HepG2 (cell line): ENCODE measurements around the gene IGF2. TPM values are rescaled to one million over a fixed set of nuclear protein-coding genes. Genes with fewer than 3 reads are reported as not detected.

Experiments
- DPF2 ChIP-seq: sonication (generic); formaldehyde crosslinking; IDR thresholded peaks from 2 replicates; pipeline ENCODE4 v1.4.0; 2020; ENCODE audit warnings: mild to moderate bottlenecking, low read depth, missing genetic modification reagents, borderline replicate concordance
- FLYWCH1 ChIP-seq: sonication (generic); formaldehyde crosslinking; IDR thresholded peaks from 2 replicates; pipeline ENCODE4 v1.8.1; 2023; ENCODE audit warnings: mild to moderate bottlenecking, missing genetic modification reagents
- FOXJ3 ChIP-seq: sonication (generic); formaldehyde crosslinking; IDR thresholded peaks from 2 replicates; pipeline ENCODE4 v1.4.0; 2020; ENCODE audit warnings: missing genetic modification reagents, mild to moderate bottlenecking, borderline replicate concordance
- MAZ ChIP-seq, 2 experiments: sonication (generic) in 1 of 2; formaldehyde crosslinking in 1 of 2; IDR thresholded peaks; 2 replicates each; pipeline versions ENCODE4 v1.5.0 to v1.6.1; 2012 to 2020; ENCODE audit warnings: low read depth in 2 of 2, mild to moderate bottlenecking in 2 of 2, borderline replicate concordance in 1 of 2, improper control_type of control experiment in 1 of 2, low read length in 1 of 2, missing genetic modification reagents in 1 of 2, moderate library complexity in 1 of 2
- NR2F6 ChIP-seq, 2 experiments: IDR thresholded peaks; 2 replicates each; pipeline ENCODE4 v1.6.1; 2016; ENCODE audit warnings: antibody characterized with exemption in 1 of 2, mild to moderate bottlenecking in 1 of 2
- ZBTB3 ChIP-seq: sonication (generic); formaldehyde crosslinking; IDR thresholded peaks from 2 replicates; pipeline ENCODE4 v1.4.0; 2020; ENCODE audit warnings: low read depth, mild to moderate bottlenecking, moderate library complexity, missing genetic modification reagents, borderline replicate concordance
- ZMYM2 ChIP-seq: sonication (generic); formaldehyde crosslinking; IDR thresholded peaks from 2 replicates; pipeline ENCODE4 v1.8.0; 2022; ENCODE audit warnings: mild to moderate bottlenecking, missing genetic modification reagents
- ZNF138 ChIP-seq: sonication (generic); formaldehyde crosslinking; IDR thresholded peaks from 2 replicates; pipeline ENCODE4 v1.5.0; 2020; ENCODE audit warnings: mild to moderate bottlenecking, low read depth, missing genetic modification reagents
- ZNF552 ChIP-seq: sonication (generic); formaldehyde crosslinking; IDR thresholded peaks from 2 replicates; pipeline ENCODE4 v1.9.0; 2022; ENCODE audit warnings: missing genetic modification reagents, mild to moderate bottlenecking, borderline replicate concordance
- ZNF720 ChIP-seq: sonication (generic); formaldehyde crosslinking; IDR thresholded peaks from 2 replicates; pipeline ENCODE4 v1.4.0; 2020; ENCODE audit warnings: missing genetic modification reagents
- ZNF883 ChIP-seq: sonication (generic); formaldehyde crosslinking; IDR thresholded peaks from 2 replicates; pipeline ENCODE4 v1.5.1; 2020; ENCODE audit warnings: mild to moderate bottlenecking, missing genetic modification reagents; ENCODE audit errors: not compliant biosample characterization
- polyA plus RNA-seq, 8 experiments: library from polyadenylated mRNA; depleted of rRNA in 3 of 8; stranded (reverse) in 7 of 8; unstranded in 1 of 8; fragments of >200 nt; fragmentation: Illumina TruSeq in 4 of 8; extraction: Trizol in 4 of 8; gene quantifications; 2 replicates each; pipeline versions ENCODE4 v1.2.1 to v1.2.3, GENCODE V29; 2011 to 2016; ENCODE audit warnings: low read depth in 4 of 8, missing spikeins in 1 of 8, mixed read lengths in 1 of 8; ENCODE audit not compliant: insufficient read depth in 1 of 8
- total RNA-seq, 5 experiments: library from RNA; depleted of rRNA; stranded (reverse); fragments of >200 nt; fragmentation: Illumina TruSeq; extraction: Trizol; gene quantifications; 2 replicates each; pipeline ENCODE4 v1.2.3, GENCODE V29; 2016; ENCODE audit warnings: low read depth in 1 of 5
- TF ChIP-seq, protein P1 (sequence below): sonication (generic); formaldehyde crosslinking; conservative IDR thresholded peaks from 2 replicates; pipeline ENCODE4 v1.8.0; 2022; ENCODE audit warnings: low read depth, missing genetic modification reagents
- TF ChIP-seq, protein P2 (sequence below): IDR thresholded peaks from 2 replicates; pipeline ENCODE4 v1.6.1; 2016; ENCODE audit warnings: low read depth, missing genetic modification reagents, missing compliant biosample characterization
- TF ChIP-seq, protein P3 (sequence below): fragments of 450-650 bp; IDR thresholded peaks from 2 replicates; pipeline ENCODE4 v1.6.1; 2017
- TF ChIP-seq, protein P4 (sequence below): sonication (generic); formaldehyde crosslinking; IDR thresholded peaks from 2 replicates; pipeline ENCODE4 v1.4.0; 2020; ENCODE audit warnings: missing genetic modification reagents
- TF ChIP-seq, protein P5 (sequence below): sonication (generic); formaldehyde crosslinking; IDR thresholded peaks from 2 replicates; pipeline ENCODE4 v1.5.1; 2020; ENCODE audit warnings: mild to moderate bottlenecking, missing genetic modification reagents

Gene IGF2
- total and polyA plus RNA-seq, 2 of the 13 experiments (the other 11 are each of a cell fraction or from before 2014, with no cell fraction given): 79.1 to 254 TPM

DNA sequence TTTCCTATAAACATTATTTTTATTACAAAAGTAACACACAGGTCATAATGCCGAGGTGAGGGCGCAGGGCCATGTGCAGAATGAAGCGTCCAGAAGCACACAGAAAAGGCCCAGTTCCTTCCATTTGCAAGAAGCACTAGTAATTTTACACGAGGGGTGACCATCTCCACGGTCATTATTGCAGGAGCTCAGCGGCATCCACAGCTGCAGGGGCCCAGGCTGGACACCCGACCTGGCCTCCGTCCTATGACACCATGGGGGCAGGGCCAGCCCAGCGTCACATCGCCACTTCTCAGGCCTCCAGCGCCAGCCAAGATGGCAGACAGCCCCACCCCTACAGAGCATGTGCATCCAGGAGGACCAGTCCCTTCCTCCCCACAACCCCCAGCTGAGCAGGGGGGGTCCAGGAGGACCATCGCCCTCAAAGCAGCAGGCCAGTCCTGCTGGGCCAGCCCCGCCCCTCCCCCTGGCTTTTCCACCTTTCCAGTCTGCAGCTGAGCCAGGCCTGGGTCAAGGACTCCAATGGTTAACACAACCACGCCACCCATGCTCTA is 3.5 kb downstream of the IGF2 start (continued):
- TF ChIP-seq, protein P1, sequence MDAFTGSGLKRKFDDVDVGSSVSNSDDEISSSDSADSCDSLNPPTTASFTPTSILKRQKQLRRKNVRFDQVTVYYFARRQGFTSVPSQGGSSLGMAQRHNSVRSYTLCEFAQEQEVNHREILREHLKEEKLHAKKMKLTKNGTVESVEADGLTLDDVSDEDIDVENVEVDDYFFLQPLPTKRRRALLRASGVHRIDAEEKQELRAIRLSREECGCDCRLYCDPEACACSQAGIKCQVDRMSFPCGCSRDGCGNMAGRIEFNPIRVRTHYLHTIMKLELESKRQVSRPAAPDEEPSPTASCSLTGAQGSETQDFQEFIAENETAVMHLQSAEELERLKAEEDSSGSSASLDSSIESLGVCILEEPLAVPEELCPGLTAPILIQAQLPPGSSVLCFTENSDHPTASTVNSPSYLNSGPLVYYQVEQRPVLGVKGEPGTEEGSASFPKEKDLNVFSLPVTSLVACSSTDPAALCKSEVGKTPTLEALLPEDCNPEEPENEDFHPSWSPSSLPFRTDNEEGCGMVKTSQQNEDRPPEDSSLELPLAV (CRISPR knock-in tag): no peak
- TF ChIP-seq ZBTB3 (CRISPR knock-in tag): no peak
- no peak for TF ChIP-seq DPF2
- TF ChIP-seq MAZ (IDR thresholded peaks at IDR 0.05; ENCODE audit: borderline replicate concordance, low read depth, low read length): no peak
- TF ChIP-seq MAZ (CRISPR knock-in tag; IDR thresholded peaks at IDR 0.05; ENCODE audit: low read depth): no peak
- TF ChIP-seq ZNF138 (CRISPR knock-in tag): no peak
- TF ChIP-seq FLYWCH1 (CRISPR knock-in tag): no peak
- TF ChIP-seq FOXJ3 (CRISPR knock-in tag): no peak
- no peak for TF ChIP-seq ZNF883 (CRISPR knock-in tag)
- TF ChIP-seq, protein P2, sequence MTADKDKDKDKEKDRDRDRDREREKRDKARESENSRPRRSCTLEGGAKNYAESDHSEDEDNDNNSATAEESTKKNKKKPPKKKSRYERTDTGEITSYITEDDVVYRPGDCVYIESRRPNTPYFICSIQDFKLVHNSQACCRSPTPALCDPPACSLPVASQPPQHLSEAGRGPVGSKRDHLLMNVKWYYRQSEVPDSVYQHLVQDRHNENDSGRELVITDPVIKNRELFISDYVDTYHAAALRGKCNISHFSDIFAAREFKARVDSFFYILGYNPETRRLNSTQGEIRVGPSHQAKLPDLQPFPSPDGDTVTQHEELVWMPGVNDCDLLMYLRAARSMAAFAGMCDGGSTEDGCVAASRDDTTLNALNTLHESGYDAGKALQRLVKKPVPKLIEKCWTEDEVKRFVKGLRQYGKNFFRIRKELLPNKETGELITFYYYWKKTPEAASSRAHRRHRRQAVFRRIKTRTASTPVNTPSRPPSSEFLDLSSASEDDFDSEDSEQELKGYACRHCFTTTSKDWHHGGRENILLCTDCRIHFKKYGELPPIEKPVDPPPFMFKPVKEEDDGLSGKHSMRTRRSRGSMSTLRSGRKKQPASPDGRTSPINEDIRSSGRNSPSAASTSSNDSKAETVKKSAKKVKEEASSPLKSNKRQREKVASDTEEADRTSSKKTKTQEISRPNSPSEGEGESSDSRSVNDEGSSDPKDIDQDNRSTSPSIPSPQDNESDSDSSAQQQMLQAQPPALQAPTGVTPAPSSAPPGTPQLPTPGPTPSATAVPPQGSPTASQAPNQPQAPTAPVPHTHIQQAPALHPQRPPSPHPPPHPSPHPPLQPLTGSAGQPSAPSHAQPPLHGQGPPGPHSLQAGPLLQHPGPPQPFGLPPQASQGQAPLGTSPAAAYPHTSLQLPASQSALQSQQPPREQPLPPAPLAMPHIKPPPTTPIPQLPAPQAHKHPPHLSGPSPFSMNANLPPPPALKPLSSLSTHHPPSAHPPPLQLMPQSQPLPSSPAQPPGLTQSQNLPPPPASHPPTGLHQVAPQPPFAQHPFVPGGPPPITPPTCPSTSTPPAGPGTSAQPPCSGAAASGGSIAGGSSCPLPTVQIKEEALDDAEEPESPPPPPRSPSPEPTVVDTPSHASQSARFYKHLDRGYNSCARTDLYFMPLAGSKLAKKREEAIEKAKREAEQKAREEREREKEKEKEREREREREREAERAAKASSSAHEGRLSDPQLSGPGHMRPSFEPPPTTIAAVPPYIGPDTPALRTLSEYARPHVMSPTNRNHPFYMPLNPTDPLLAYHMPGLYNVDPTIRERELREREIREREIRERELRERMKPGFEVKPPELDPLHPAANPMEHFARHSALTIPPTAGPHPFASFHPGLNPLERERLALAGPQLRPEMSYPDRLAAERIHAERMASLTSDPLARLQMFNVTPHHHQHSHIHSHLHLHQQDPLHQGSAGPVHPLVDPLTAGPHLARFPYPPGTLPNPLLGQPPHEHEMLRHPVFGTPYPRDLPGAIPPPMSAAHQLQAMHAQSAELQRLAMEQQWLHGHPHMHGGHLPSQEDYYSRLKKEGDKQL (CRISPR knock-in tag): no peak
- no peak for TF ChIP-seq ZNF552 (CRISPR knock-in tag)
- TF ChIP-seq NR2F6 (IDR thresholded peaks at IDR 0.05): no peak
- no peak for TF ChIP-seq NR2F6 (CRISPR knock-in tag; IDR thresholded peaks at IDR 0.05)
- TF ChIP-seq, protein P3, sequence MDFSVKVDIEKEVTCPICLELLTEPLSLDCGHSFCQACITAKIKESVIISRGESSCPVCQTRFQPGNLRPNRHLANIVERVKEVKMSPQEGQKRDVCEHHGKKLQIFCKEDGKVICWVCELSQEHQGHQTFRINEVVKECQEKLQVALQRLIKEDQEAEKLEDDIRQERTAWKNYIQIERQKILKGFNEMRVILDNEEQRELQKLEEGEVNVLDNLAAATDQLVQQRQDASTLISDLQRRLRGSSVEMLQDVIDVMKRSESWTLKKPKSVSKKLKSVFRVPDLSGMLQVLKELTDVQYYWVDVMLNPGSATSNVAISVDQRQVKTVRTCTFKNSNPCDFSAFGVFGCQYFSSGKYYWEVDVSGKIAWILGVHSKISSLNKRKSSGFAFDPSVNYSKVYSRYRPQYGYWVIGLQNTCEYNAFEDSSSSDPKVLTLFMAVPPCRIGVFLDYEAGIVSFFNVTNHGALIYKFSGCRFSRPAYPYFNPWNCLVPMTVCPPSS: no peak
- no peak for TF ChIP-seq ZMYM2 (CRISPR knock-in tag)
- TF ChIP-seq, protein P4, sequence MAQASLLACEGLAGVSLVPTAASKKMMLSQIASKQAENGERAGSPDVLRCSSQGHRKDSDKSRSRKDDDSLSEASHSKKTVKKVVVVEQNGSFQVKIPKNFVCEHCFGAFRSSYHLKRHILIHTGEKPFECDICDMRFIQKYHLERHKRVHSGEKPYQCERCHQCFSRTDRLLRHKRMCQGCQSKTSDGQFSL (CRISPR knock-in tag): no peak
- TF ChIP-seq, protein P5, sequence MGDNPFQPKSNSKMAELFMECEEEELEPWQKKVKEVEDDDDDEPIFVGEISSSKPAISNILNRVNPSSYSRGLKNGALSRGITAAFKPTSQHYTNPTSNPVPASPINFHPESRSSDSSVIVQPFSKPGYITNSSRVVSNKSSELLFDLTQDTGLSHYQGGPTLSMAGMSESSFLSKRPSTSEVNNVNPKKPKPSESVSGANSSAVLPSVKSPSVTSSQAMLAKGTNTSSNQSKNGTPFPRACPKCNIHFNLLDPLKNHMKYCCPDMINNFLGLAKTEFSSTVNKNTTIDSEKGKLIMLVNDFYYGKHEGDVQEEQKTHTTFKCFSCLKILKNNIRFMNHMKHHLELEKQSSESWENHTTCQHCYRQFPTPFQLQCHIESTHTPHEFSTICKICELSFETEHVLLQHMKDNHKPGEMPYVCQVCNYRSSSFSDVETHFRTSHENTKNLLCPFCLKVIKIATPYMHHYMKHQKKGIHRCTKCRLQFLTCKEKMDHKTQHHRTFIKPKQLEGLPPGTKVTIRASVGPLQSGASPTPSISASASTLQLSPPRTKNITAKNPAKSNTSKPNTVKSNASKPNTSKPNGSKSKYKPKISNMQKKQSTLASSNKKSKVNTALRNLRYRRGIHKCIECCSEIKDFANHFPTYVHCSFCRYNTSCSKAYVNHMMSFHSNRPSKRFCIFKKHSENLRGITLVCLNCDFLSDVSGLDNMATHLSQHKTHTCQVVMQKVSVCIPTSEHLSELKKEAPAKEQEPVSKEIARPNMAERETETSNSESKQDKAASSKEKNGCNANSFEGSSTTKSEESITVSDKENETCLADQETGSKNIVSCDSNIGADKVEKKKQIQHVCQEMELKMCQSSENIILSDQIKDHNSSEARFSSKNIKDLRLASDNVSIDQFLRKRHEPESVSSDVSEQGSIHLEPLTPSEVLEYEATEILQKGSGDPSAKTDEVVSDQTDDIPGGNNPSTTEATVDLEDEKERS (CRISPR knock-in tag): no peak
- no peak for TF ChIP-seq ZNF720
